Colonic mucosa (tissue), 4 donors: ENCODE results near the gene SULT1C3. TPM values are rescaled to one million over a fixed set of nuclear protein-coding genes. Genes with fewer than 3 reads are reported as not detected.

Source experiments
- DNase-seq: peaks from one replicate; pipeline ENCODE4 v3.0.0-alpha.2; 2020
- H3K27ac ChIP-seq: fragments of 200-600 bp; one replicate; pipeline ENCODE4 v1.8.0; 2021
- H3K27me3 ChIP-seq: fragments of 200-600 bp; one replicate; pipeline ENCODE4 v1.8.0; 2021
- H3K36me3 ChIP-seq: fragments of 200-600 bp; one replicate; pipeline ENCODE4 v1.8.0; 2021
- H3K4me1 ChIP-seq: fragments of 200-600 bp; one replicate; pipeline ENCODE4 v1.8.0; 2021; ENCODE audit warnings: mild to moderate bottlenecking
- H3K4me3 ChIP-seq: fragments of 200-600 bp; one replicate; pipeline ENCODE4 v1.8.0; 2021
- H3K9ac ChIP-seq, 2 donors: one replicate each; pipeline ENCODE4 v1.7.0; 2013; ENCODE audit warnings: control low read depth in 2 of 2, low read depth in 2 of 2, low read length in 2 of 2
- H3K9me3 ChIP-seq: fragments of 200-600 bp; one replicate; pipeline ENCODE4 v1.8.0; 2021
- CTCF ChIP-seq: fragments of 200-600 bp; IDR thresholded peaks from one replicate; pipeline ENCODE4 v1.8.0; 2022; ENCODE audit warnings: antibody characterized with exemption, mild to moderate bottlenecking
- intact Hi-C: fragments of 100-400 bp; cut with DNase I; formaldehyde crosslinking; loops from one replicate; pipeline ENCODE4 v1.14.1; 2022
- total RNA-seq, 2 donors: library from RNA; stranded (reverse); fragmentation: NEBNext Ultra II Directional in 1 of 2; extraction: Animal tissue kit (Norgen Biotek cat#: 25700) in 1 of 2; gene quantifications; one replicate each; pipeline ENCODE4 v1.2.1, GENCODE V29; 2021
- donor health status: healthy.
- donor health status: DM: no; HTN: no; CAD: no.
- donor health status: DM: no; HTN: no; CAD: no.

SULT1C3 gene
- total RNA-seq, 2 donors from 2014 or later: 0.77 to 1.4 TPM

GRCh38 chr2:108220191-108220590 is 19.6 kb upstream of the SULT1C3 start:
- Histone ChIP-seq H3K27ac (no peak overlapping the region), H3K9ac (no peak overlapping the region), H3K4me3 (no peak overlapping the region), H3K27me3 (no peaks in the 10 kb centered on the region), H3K9me3 (no peaks in the 10 kb centered on the region), H3K4me1 (peaks cover 4% of the 10 kb centered on the region), H3K36me3 (no peaks in the 10 kb centered on the region)
- no peak for DNase-seq
- TF ChIP-seq CTCF: no peak
- intact Hi-C loops: no loop called here

DNA sequence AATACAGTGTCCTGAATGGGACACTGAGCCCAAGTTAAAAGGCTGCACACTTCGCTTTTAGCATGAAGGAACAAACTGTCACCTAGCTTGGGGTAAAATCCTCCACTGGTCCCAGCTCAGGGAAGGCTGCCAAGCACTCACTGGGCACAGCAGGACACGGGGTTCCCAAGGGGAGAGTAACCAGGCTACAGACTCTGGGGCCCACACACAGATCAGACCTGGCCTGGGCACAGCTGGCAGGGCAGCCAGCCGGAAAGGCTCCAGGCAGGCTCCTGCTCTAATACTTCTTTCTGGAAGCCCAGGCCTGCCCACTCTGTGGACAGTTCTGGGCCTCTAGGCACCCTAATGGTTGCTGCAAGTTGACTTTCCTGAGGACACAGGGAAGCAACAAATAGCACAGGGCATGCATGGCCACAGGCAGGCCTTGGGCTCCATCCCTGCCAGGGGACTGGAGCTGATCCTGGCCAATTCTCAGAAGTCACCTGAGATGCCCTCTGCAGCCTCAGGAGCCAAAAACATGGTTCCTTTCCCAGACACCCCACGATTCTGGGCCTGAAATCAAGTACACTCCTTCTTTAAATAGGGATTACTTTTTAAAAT is 18.7 kb upstream of the SULT1C3 start:
- no peaks in the 10 kb centered on the region for H3K27me3 ChIP-seq
- TF ChIP-seq CTCF: no peak
- DNase-seq: no peak
- no peak overlapping the region for H3K27ac ChIP-seq
- no peak overlapping the region for H3K4me3 ChIP-seq
- no peaks in the 10 kb centered on the region for H3K9me3 ChIP-seq
- no peaks in the 10 kb centered on the region for H3K36me3 ChIP-seq
- H3K4me1 ChIP-seq: peaks cover 1% of the 10 kb centered on the region
- H3K9ac ChIP-seq: no peak overlapping the region
- intact Hi-C loops: no loop called here

GRCh38 chr2:108222261-108222660 is 17.5 kb upstream of the SULT1C3 start:
- TF ChIP-seq CTCF: no peak
- H3K9ac ChIP-seq: no peak overlapping the region
- no peaks in the 10 kb centered on the region for H3K36me3 ChIP-seq
- H3K4me1 ChIP-seq: no peaks in the 10 kb centered on the region
- DNase-seq: no peak
- intact Hi-C loops: no loop called here
- no peaks in the 10 kb centered on the region for H3K9me3 ChIP-seq
- H3K27ac ChIP-seq: no peak overlapping the region
- H3K27me3 ChIP-seq: no peaks in the 10 kb centered on the region
- no peak overlapping the region for H3K4me3 ChIP-seq

GRCh38 chr2:108223573-108223972 is 16.2 kb upstream of the SULT1C3 start:
- intact Hi-C loops: no loop called here
- Histone ChIP-seq H3K9me3 (no peaks in the 10 kb centered on the region), H3K27ac (no peak overlapping the region), H3K36me3 (no peaks in the 10 kb centered on the region), H3K9ac (no peak overlapping the region), H3K27me3 (no peaks in the 10 kb centered on the region), H3K4me1 (no peaks in the 10 kb centered on the region), H3K4me3 (no peak overlapping the region)
- no peak for TF ChIP-seq CTCF
- no peak for DNase-seq

GRCh38 chr2:108224022-108224421 is 15.7 kb upstream of the SULT1C3 start:
- Histone ChIP-seq H3K27me3 (no peaks in the 10 kb centered on the region), H3K36me3 (no peaks in the 10 kb centered on the region), H3K4me3 (no peak overlapping the region), H3K4me1 (no peaks in the 10 kb centered on the region), H3K27ac (no peak overlapping the region), H3K9ac (no peak overlapping the region), H3K9me3 (no peaks in the 10 kb centered on the region)
- TF ChIP-seq CTCF: no peak
- no peak for DNase-seq
- intact Hi-C loops: no loop called here
